Inflammatory macrophage treated with lipopolysaccharide for 4 hours (primary cell): ENCODE measurements around the gene DDX41.

ENCODE experiments used
- DNase-seq: peaks from one replicate; pipeline ENCODE4 v3.0.0-alpha.2; 2020

Gene DDX41

DNA sequence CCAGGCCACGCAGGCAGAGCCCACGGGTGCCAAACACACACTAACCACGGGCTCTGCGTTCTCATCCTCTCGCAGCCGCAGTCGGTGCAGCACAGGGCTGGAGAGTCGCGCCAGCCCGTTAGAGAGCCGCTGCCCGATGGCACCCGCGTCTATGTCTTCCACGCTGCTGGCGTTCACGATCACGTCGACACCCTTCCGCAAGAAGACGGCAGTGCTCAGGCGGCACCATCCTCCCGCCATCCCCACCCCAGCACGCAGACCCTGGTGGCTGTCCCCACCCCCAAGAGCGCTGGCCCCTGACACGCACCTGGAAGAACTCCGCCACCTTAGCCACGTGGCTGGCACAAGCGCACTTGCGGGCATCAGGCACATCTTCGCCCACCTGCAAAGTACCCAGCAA is 49.3 kb downstream of the DDX41 start:
- DNase-seq = no peak

DNA sequence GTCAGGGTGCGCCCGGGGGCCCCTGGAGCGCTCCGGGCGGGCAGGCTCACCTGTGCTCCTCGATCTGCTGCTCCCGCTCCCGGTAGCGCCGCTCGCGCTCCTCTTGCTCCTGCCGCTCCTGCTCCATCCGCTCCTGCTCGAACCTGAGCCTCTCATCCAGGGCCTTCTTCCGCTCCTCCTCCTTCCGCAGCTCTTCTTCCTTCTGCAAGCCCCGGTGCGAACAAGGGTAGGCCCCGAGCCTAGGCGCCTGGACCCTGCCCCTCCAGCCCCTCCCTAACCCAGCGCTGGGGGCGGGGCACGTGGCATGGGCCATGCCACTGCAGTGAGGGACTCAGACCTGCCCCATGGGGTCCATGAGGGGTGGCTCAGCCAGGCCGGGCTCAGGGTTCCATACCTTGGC is 49.9 kb downstream of the DDX41 start:
- no peak for DNase-seq

DNA sequence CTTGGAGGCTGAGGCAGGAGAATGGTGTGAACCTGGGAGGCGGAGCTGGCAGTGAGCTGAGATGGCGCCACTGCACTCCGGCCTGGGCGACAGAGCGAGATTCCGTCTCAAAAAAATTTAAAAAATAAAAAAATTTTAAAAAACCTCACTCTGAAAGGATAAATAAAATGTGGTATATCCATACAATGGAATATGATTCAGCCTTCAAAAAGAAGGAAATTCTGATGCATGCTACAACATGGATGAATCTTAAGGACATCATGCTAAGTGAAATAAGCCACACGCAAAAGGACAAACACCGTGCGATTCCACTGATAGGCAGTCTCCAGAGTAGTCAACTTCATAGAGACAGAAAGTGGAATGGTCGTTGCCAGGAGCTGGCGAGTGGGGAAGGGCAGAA is 51.7 kb downstream of the DDX41 start:
- no peak for DNase-seq

DNA sequence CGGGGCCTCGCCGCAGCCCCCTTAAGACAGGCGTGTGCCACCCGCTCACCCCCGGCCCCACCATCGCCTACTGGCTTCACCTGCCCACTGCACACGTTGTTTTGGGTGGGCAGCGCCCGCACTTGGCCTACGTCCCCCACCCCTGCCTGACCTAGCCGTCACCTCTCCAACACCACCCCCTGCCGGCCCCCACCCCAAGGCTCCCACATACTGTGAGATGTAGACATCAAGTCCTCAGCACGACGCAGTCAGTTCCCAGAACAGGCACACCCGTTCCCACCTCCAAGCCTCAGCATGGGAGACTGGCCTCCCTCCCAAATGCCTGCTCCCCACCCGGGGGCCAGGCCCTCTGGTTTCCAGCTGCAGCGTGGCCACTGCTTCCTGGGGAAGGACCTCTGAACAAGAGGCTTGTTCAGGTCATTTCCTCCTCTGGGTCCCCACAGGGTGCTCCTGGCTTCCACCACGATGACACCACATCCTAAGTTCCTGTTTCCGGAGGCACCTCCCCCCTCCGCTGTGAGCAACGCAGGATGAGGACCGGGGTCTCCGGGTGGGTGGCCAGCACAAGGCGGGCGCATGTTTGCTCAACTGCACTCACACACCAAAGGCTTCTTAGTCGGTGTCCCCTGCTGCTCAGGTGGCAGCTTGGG is 54.6 kb downstream of the DDX41 start:
- peak; percentile 77 for DNase-seq
